ENCODE results near the gene DMD.

DMD gene

GRCh38 chrX:31227250-31227649 lies 1984.1 kb downstream of the DMD start:
- no peak for FAIRE-seq

GRCh38 chrX:31225819-31226218 lies 1985.5 kb downstream of the DMD start:
- FAIRE-seq (no peak), DNase-seq (ENCODE audit: insufficient read length, low spot score) (no peak)

More at GRCh38 chrX:31227250-31227649, 1984.1 kb downstream of the DMD start:
- DNase-seq (ENCODE audit: insufficient read length, low spot score), result no peak

GRCh38 chrX:31224381-31225012 lies 1986.9 kb downstream of the DMD start:
- no peak for FAIRE-seq
- no peak for DNase-seq (ENCODE audit: insufficient read length, low spot score)

- peak; percentile 42 for FAIRE-seq
These were observed 1987.5 kb downstream of the DMD start for GRCh38 chrX:31223817-31224216.

GRCh38 chrX:31222946-31223345 lies 1988.4 kb downstream of the DMD start:
- FAIRE-seq (no peak), DNase-seq (ENCODE audit: insufficient read length, low spot score) (no peak)

More at GRCh38 chrX:31223817-31224216, 1987.5 kb downstream of the DMD start:
- no peak for DNase-seq (ENCODE audit: insufficient read length, low spot score)

- FAIRE-seq, result no peak
These were observed 1992.2 kb downstream of the DMD start for GRCh38 chrX:31219174-31219573.

GRCh38 chrX:31217084-31217483 lies 1994.3 kb downstream of the DMD start:
- no peak for DNase-seq (ENCODE audit: insufficient read length, low spot score)
- no peak for FAIRE-seq

More at GRCh38 chrX:31219174-31219573, 1992.2 kb downstream of the DMD start:
- no peak for DNase-seq (ENCODE audit: insufficient read length, low spot score)

GRCh38 chrX:31215277-31215815 lies 1996.0 kb downstream of the DMD start:
- peak; percentile 49 for FAIRE-seq

GRCh38 chrX:31213941-31214340 lies 1997.4 kb downstream of the DMD start:
- FAIRE-seq (no peak), DNase-seq (ENCODE audit: insufficient read length, low spot score) (peak; percentile 23)

More at GRCh38 chrX:31215277-31215815, 1996.0 kb downstream of the DMD start:
- DNase-seq (ENCODE audit: insufficient read length, low spot score), result no peak

GRCh38 chrX:31212856-31213748 lies 1998.2 kb downstream of the DMD start:
- FAIRE-seq (peak; percentile 40), DNase-seq (ENCODE audit: insufficient read length, low spot score) (no peak)

- FAIRE-seq, result no peak
These were observed 2002.2 kb downstream of the DMD start for GRCh38 chrX:31209005-31209628.

GRCh38 chrX:31201503-31201902 lies 2009.8 kb downstream of the DMD start:
- no peak for DNase-seq (ENCODE audit: insufficient read length, low spot score)

More at GRCh38 chrX:31209005-31209628, 2002.2 kb downstream of the DMD start:
- DNase-seq (ENCODE audit: insufficient read length, low spot score), result peak; percentile 25

GRCh38 chrX:31200430-31200829 lies 2010.9 kb downstream of the DMD start:
- FAIRE-seq (no peak), DNase-seq (ENCODE audit: insufficient read length, low spot score) (no peak)

More at GRCh38 chrX:31201503-31201902, 2009.8 kb downstream of the DMD start:
- peak; percentile 80 for FAIRE-seq

GRCh38 chrX:31199840-31200114 lies 2011.6 kb downstream of the DMD start:
- no peak for DNase-seq (ENCODE audit: insufficient read length, low spot score)
- FAIRE-seq, result no peak

- FAIRE-seq, result no peak
- peak; percentile 31 for DNase-seq (ENCODE audit: insufficient read length, low spot score)
These were observed 2012.1 kb downstream of the DMD start for GRCh38 chrX:31199056-31199839.

- FAIRE-seq, result no peak
These were observed 2021.0 kb downstream of the DMD start for GRCh38 chrX:31190221-31190975.

GRCh38 chrX:31186693-31187338 lies 2024.5 kb downstream of the DMD start:
- no peak for DNase-seq (ENCODE audit: insufficient read length, low spot score)
- FAIRE-seq, result peak; percentile 36

More at GRCh38 chrX:31190221-31190975, 2021.0 kb downstream of the DMD start:
- no peak for DNase-seq (ENCODE audit: insufficient read length, low spot score)

- no peak for DNase-seq (ENCODE audit: insufficient read length, low spot score)
- no peak for FAIRE-seq
These were observed 2025.5 kb downstream of the DMD start for GRCh38 chrX:31185884-31186283.

GRCh38 chrX:31181377-31182000 lies 2029.9 kb downstream of the DMD start:
- no peak for FAIRE-seq
- no peak for DNase-seq (ENCODE audit: insufficient read length, low spot score)

Data from HTR-8/SVneo (cell line).